Liver (tissue), 9 donors: ENCODE data around the gene SAMD7. TPM values are rescaled to one million over a fixed set of nuclear protein-coding genes. Genes with fewer than 3 reads are reported as not detected.

Source experiments
- DNase-seq: peaks from one replicate; pipeline ENCODE4 v3.0.0-alpha.2; 2017; ENCODE audit warnings: low spot score
- H3K27ac ChIP-seq, 2 donors: one replicate each; pipeline ENCODE4 v1.7.0; 2013; ENCODE audit warnings: inconsistent platforms in 2 of 2, low read length in 2 of 2, control low read depth in 1 of 2, low read depth in 1 of 2, mild to moderate bottlenecking in 1 of 2
- H3K27me3 ChIP-seq, 4 donors: one replicate each; pipeline versions ENCODE4 v1.6.1 to v1.7.0; 2013; ENCODE audit warnings: low read length in 3 of 4, inconsistent platforms in 1 of 4, mild to moderate bottlenecking in 1 of 4, moderate library complexity in 1 of 4; ENCODE audit not compliant: control insufficient read depth in 4 of 4, insufficient read depth in 4 of 4
- H3K36me3 ChIP-seq, 4 donors: one replicate each; pipeline versions ENCODE4 v1.6.1 to v1.7.0; 2013; ENCODE audit warnings: low read length in 3 of 4, mild to moderate bottlenecking in 3 of 4, low read depth in 1 of 4, moderate library complexity in 1 of 4; ENCODE audit not compliant: control insufficient read depth in 4 of 4, insufficient read depth in 3 of 4
- H3K4me1 ChIP-seq, 4 donors: one replicate each; pipeline versions ENCODE4 v1.6.1 to v1.7.0; 2013; ENCODE audit warnings: low read length in 3 of 4, mild to moderate bottlenecking in 3 of 4, moderate library complexity in 1 of 4; ENCODE audit not compliant: control insufficient read depth in 4 of 4, insufficient read depth in 4 of 4
- H3K4me3 ChIP-seq, 3 donors: one replicate each; pipeline versions ENCODE4 v1.6.1 to v1.7.0; 2013; ENCODE audit warnings: low read length in 3 of 3, control low read depth in 1 of 3, low read depth in 1 of 3, mild to moderate bottlenecking in 1 of 3
- H3K9ac ChIP-seq, 2 donors: one replicate each; pipeline ENCODE4 v1.7.0; 2013; ENCODE audit warnings: low read length in 2 of 2, mild to moderate bottlenecking in 2 of 2, moderate library complexity in 2 of 2, control low read depth in 1 of 2, low read depth in 1 of 2
- H3K9me3 ChIP-seq, 4 donors: one replicate each; pipeline versions ENCODE4 v1.6.1 to v1.7.0; 2013; ENCODE audit warnings: low read length in 3 of 4; ENCODE audit not compliant: control insufficient read depth in 4 of 4
- EGR1 ChIP-seq, 2 donors: IDR thresholded peaks; 2 replicates each; pipeline ENCODE4 v1.6.1; 2016 to 2018; ENCODE audit warnings: antibody characterized with exemption in 2 of 2, low read depth in 2 of 2
- FOXA1 ChIP-seq: IDR thresholded peaks from 2 replicates; pipeline ENCODE4 v1.6.1; 2016; ENCODE audit warnings: antibody characterized with exemption
- FOXA2 ChIP-seq: IDR thresholded peaks from 2 replicates; pipeline ENCODE4 v1.6.1; 2016; ENCODE audit warnings: antibody characterized with exemption
- GABPA ChIP-seq, 2 donors: IDR thresholded peaks in 1 of 2; conservative IDR thresholded peaks in 1 of 2; 2 replicates each; pipeline ENCODE4 v1.6.1; 2016; ENCODE audit warnings: antibody characterized with exemption in 2 of 2, mild to moderate bottlenecking in 1 of 2, moderate library complexity in 1 of 2
- HNF4A ChIP-seq, 2 donors: conservative IDR thresholded peaks; 2 replicates each; pipeline ENCODE4 v1.6.1; 2016; ENCODE audit warnings: antibody characterized with exemption in 2 of 2, mild to moderate bottlenecking in 2 of 2
- JUND ChIP-seq, 2 donors: IDR thresholded peaks; 2 replicates each; pipeline ENCODE4 v1.6.1; 2016; ENCODE audit warnings: antibody characterized with exemption in 2 of 2
- NR2F2 ChIP-seq: IDR thresholded peaks from 2 replicates; pipeline ENCODE4 v1.6.1; 2016; ENCODE audit warnings: antibody characterized with exemption
- RAD21 ChIP-seq, 2 donors: IDR thresholded peaks; 2 replicates each; pipeline ENCODE4 v1.6.1; 2016; ENCODE audit warnings: antibody characterized with exemption in 2 of 2, mild to moderate bottlenecking in 2 of 2
- RXRA ChIP-seq, 2 donors: IDR thresholded peaks; 2 replicates each; pipeline ENCODE4 v1.6.1; 2017 to 2018; ENCODE audit warnings: antibody characterized with exemption in 2 of 2, mild to moderate bottlenecking in 1 of 2
- SP1 ChIP-seq: IDR thresholded peaks from 2 replicates; pipeline ENCODE4 v1.6.1; 2018; ENCODE audit warnings: antibody characterized with exemption, mild to moderate bottlenecking
- TAF1 ChIP-seq: conservative IDR thresholded peaks from 2 replicates; pipeline ENCODE4 v1.6.1; 2016; ENCODE audit warnings: antibody characterized with exemption, mild to moderate bottlenecking
- YY1 ChIP-seq: IDR thresholded peaks from 2 replicates; pipeline ENCODE4 v1.6.1; 2016; ENCODE audit warnings: antibody characterized with exemption, mild to moderate bottlenecking
- WGBS: extraction: QIAGEN DNeasy Blood & Tissue Kit; methylation state at CpG from one replicate; pipeline ENCODE4 v1.1.7; 2013; 5-methylcytosine and 5-hydroxymethylcytosine counted together
- polyA plus RNA-seq, 2 donors: library from polyadenylated mRNA; stranded (reverse) in 1 of 2; unstranded in 1 of 2; fragments of 200-250 nt in 1 of 2; fragments of >200 nt in 1 of 2; fragmentation: Nextera tagmentation in 1 of 2; extraction: Ambion mirVana in 1 of 2; gene quantifications; one replicate each; pipeline versions ENCODE4 v1.2.1 to v1.2.3, GENCODE V29; 2013 to 2015
- total RNA-seq, 2 donors: library from RNA; depleted of rRNA; stranded (reverse); fragments of >200 nt; gene quantifications; one replicate each; pipeline ENCODE4 v1.2.3, GENCODE V29; 2014
- TF ChIP-seq, protein P1 (sequence below): IDR thresholded peaks from 2 replicates; pipeline ENCODE4 v1.6.1; 2016; ENCODE audit warnings: antibody characterized with exemption
- TF ChIP-seq, protein P2 (sequence below): IDR thresholded peaks from 2 replicates; pipeline ENCODE4 v1.6.1; 2016; ENCODE audit warnings: antibody characterized with exemption, mild to moderate bottlenecking
- TF ChIP-seq, protein P3 (sequence below): fragments of 150-350 bp; IDR thresholded peaks from 2 replicates; pipeline ENCODE4 v1.5.1; 2017; ENCODE audit warnings: improper control_type of control experiment, low read depth, low read length; ENCODE audit not compliant: missing input control
- TF ChIP-seq, protein P4 (sequence below): IDR thresholded peaks from 2 replicates; pipeline ENCODE4 v1.6.1; 2016; ENCODE audit warnings: antibody characterized with exemption
- TF ChIP-seq, protein P5 (sequence below): IDR thresholded peaks from 2 replicates; pipeline ENCODE4 v1.6.1; 2016; ENCODE audit warnings: antibody characterized with exemption
- donor health status: healthy.
- donor health status: healthy.
- donor health status: healthy.
- donor health status: healthy.
- donor health status: healthy.

SAMD7 gene
- total and polyA plus RNA-seq, 4 donors = not detected

DNA sequence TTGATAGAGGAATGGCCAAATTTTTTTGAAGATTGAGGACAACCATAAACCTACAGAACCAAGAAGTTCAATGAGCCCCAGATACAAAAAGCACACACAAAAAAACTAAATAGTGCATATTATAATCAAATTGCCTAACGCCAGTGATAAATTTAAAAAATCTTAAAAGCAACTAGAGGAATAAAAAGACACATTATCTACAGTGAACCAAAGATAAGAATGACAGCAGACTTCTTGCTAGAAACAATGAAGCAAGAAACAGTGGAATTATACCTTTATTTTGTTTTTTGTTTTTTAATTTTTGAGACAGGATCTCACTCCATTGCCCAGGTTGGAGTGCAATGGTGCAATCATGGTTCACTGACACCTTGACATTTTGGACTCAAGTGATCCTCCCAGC, 9.9 kb upstream of the SAMD7 start:
- no peak overlapping the region for H3K27ac ChIP-seq
- no peaks in the 10 kb centered on the region for H3K27me3 ChIP-seq
- no peaks in the 10 kb centered on the region for H3K4me1 ChIP-seq
- DNase-seq = no peak
- WGBS = 93% methylated on average over 1 of the region's 1 CpG
- TF ChIP-seq YY1 (no peak), EGR1 (IDR thresholded peaks at IDR 0.05; ENCODE audit: low read depth in 2 of 2) (no peak), HNF4A (conservative IDR thresholded peaks at IDR 0.05) (no peak), SP1 (no peak), RAD21 (IDR thresholded peaks at IDR 0.05) (no peak), GABPA (IDR thresholded peaks at IDR 0.05 in 1 of 2, conservative IDR thresholded peaks at IDR 0.05 in 1 of 2) (no peak), JUND (IDR thresholded peaks at IDR 0.05) (no peak), FOXA1 (no peak), TAF1 (no peak), NR2F2 (no peak), FOXA2 (no peak)
- TF ChIP-seq, protein P1, sequence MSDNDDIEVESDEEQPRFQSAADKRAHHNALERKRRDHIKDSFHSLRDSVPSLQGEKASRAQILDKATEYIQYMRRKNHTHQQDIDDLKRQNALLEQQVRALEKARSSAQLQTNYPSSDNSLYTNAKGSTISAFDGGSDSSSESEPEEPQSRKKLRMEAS = no peak
- TF ChIP-seq, protein P2, sequence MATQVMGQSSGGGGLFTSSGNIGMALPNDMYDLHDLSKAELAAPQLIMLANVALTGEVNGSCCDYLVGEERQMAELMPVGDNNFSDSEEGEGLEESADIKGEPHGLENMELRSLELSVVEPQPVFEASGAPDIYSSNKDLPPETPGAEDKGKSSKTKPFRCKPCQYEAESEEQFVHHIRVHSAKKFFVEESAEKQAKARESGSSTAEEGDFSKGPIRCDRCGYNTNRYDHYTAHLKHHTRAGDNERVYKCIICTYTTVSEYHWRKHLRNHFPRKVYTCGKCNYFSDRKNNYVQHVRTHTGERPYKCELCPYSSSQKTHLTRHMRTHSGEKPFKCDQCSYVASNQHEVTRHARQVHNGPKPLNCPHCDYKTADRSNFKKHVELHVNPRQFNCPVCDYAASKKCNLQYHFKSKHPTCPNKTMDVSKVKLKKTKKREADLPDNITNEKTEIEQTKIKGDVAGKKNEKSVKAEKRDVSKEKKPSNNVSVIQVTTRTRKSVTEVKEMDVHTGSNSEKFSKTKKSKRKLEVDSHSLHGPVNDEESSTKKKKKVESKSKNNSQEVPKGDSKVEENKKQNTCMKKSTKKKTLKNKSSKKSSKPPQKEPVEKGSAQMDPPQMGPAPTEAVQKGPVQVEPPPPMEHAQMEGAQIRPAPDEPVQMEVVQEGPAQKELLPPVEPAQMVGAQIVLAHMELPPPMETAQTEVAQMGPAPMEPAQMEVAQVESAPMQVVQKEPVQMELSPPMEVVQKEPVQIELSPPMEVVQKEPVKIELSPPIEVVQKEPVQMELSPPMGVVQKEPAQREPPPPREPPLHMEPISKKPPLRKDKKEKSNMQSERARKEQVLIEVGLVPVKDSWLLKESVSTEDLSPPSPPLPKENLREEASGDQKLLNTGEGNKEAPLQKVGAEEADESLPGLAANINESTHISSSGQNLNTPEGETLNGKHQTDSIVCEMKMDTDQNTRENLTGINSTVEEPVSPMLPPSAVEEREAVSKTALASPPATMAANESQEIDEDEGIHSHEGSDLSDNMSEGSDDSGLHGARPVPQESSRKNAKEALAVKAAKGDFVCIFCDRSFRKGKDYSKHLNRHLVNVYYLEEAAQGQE = no peak
- TF ChIP-seq, protein P3, sequence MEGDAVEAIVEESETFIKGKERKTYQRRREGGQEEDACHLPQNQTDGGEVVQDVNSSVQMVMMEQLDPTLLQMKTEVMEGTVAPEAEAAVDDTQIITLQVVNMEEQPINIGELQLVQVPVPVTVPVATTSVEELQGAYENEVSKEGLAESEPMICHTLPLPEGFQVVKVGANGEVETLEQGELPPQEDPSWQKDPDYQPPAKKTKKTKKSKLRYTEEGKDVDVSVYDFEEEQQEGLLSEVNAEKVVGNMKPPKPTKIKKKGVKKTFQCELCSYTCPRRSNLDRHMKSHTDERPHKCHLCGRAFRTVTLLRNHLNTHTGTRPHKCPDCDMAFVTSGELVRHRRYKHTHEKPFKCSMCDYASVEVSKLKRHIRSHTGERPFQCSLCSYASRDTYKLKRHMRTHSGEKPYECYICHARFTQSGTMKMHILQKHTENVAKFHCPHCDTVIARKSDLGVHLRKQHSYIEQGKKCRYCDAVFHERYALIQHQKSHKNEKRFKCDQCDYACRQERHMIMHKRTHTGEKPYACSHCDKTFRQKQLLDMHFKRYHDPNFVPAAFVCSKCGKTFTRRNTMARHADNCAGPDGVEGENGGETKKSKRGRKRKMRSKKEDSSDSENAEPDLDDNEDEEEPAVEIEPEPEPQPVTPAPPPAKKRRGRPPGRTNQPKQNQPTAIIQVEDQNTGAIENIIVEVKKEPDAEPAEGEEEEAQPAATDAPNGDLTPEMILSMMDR = no peak
- TF ChIP-seq, protein P4, sequence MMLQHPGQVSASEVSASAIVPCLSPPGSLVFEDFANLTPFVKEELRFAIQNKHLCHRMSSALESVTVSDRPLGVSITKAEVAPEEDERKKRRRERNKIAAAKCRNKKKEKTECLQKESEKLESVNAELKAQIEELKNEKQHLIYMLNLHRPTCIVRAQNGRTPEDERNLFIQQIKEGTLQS = no peak
- TF ChIP-seq, protein P5, sequence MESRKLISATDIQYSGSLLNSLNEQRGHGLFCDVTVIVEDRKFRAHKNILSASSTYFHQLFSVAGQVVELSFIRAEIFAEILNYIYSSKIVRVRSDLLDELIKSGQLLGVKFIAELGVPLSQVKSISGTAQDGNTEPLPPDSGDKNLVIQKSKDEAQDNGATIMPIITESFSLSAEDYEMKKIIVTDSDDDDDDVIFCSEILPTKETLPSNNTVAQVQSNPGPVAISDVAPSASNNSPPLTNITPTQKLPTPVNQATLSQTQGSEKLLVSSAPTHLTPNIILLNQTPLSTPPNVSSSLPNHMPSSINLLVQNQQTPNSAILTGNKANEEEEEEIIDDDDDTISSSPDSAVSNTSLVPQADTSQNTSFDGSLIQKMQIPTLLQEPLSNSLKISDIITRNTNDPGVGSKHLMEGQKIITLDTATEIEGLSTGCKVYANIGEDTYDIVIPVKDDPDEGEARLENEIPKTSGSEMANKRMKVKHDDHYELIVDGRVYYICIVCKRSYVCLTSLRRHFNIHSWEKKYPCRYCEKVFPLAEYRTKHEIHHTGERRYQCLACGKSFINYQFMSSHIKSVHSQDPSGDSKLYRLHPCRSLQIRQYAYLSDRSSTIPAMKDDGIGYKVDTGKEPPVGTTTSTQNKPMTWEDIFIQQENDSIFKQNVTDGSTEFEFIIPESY = no peak
- H3K9ac ChIP-seq = no peak overlapping the region
- no peaks in the 10 kb centered on the region for H3K36me3 ChIP-seq
- H3K4me3 ChIP-seq = no peak overlapping the region
- peaks cover 3 to 15% (median 5%) of the 10 kb centered on the region in 4 donors for H3K9me3 ChIP-seq

DNA sequence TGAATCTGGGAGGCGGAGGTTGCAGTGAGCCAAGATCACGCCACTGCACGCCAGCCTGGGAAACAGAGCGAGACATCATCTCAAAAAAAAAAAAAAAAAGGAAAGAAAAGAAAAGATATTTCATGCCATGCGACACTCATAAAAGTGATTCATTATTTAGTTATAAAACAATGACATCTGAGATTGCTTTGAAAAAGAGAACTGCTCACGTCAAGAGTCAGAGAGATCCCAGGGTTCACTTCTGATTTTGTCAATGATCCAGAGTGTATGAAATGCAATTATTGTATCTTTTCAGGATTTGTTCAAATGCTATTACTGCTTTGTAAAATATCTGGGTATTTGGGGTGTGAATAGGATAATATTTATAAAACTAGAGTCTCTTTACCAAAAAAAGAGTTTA, 6.0 kb upstream of the SAMD7 start:
- no peak for DNase-seq
- Histone ChIP-seq H3K27ac (no peak overlapping the region), H3K4me1 (no peaks in the 10 kb centered on the region), H3K9me3 (peaks cover 3 to 14% (median 5%) of the 10 kb centered on the region in 4 donors), H3K36me3 (no peaks in the 10 kb centered on the region), H3K9ac (no peak overlapping the region), H3K27me3 (no peaks in the 10 kb centered on the region), H3K4me3 (no peak overlapping the region)
- TF ChIP-seq RXRA (IDR thresholded peaks at IDR 0.05) = no peak
- WGBS = 88% methylated on average over 6 of the region's 6 CpGs
